Prostate gland (tissue), 2 donors: ENCODE measurements around the gene EPHA2. TPM values are rescaled to one million over a fixed set of nuclear protein-coding genes. Genes with fewer than 3 reads are reported as not detected.
A peak's percentile ranks its signal among the peaks of the same experiment; 100 is the strongest.

Experiments
- DNase-seq: peaks from one replicate; pipeline ENCODE4 v3.0.0-alpha.2; 2019; ENCODE audit warnings: low spot score
- H3K27ac ChIP-seq, 2 donors: fragments of 200-600 bp; sonication (generic); 2 replicates each; pipeline ENCODE4 v1.5.1; 2017 to 2019
- H3K27me3 ChIP-seq: fragments of 200-600 bp; sonication (generic); replicated peaks from 2 replicates; pipeline ENCODE4 v1.5.1; 2019; ENCODE audit not compliant: insufficient read depth
- H3K36me3 ChIP-seq, 2 donors: fragments of 200-600 bp; sonication (generic); 1 replicate in 1 of 2; 2 replicates in 1 of 2; pipeline versions ENCODE4 v1.5.1 to v1.8.1; 2017 to 2019
- H3K4me1 ChIP-seq: fragments of 200-600 bp; sonication (generic); replicated peaks from 2 replicates; pipeline ENCODE4 v1.5.1; 2019
- H3K4me3 ChIP-seq, 2 donors: fragments of 200-600 bp; sonication (generic); 2 replicates each; pipeline ENCODE4 v1.5.1; 2017 to 2019
- H3K9me3 ChIP-seq: fragments of 200-600 bp; sonication (generic); 2 replicates; pipeline ENCODE4 v1.5.1; 2017
- POLR2A ChIP-seq: fragments of 450-650 bp; IDR thresholded peaks from one replicate; pipeline ENCODE4 v1.6.1; 2016; ENCODE audit warnings: antibody characterized with exemption, mild to moderate bottlenecking
- POLR2AphosphoS5 ChIP-seq: sonication (generic); formaldehyde crosslinking; IDR thresholded peaks from one replicate; pipeline ENCODE4 v1.6.1; 2017; ENCODE audit warnings: antibody characterized with exemption
- WGBS: methylation state at CpG from one replicate; pipeline ENCODE4 v1.1.5; 2018; 5-methylcytosine and 5-hydroxymethylcytosine counted together
- intact Hi-C: fragments of 100-400 bp; cut with DNase I; formaldehyde crosslinking; loops from one replicate; pipeline ENCODE4 v1.14.2; 2022
- total RNA-seq, 2 donors: library from RNA; depleted of rRNA; stranded (reverse); fragments of >200 nt; gene quantifications; one replicate each; pipeline ENCODE4 v1.1.0, GENCODE V29; 2016
- TF ChIP-seq, protein P1 (sequence below), 4 experiments: fragments of 200-600 bp in 2 of 4; fragments of 450-650 bp in 2 of 4; sonication (generic) in 2 of 4; IDR thresholded peaks; 1 replicate in 3 of 4; 2 replicates in 1 of 4; pipeline ENCODE4 v1.5.1; 2016 to 2019; ENCODE audit warnings: antibody characterized with exemption in 4 of 4, mild to moderate bottlenecking in 2 of 4, moderate library complexity in 2 of 4

EPHA2 gene
- total RNA-seq, 2 donors from 2014 or later = 14.8 to 17.7 TPM

DNA sequence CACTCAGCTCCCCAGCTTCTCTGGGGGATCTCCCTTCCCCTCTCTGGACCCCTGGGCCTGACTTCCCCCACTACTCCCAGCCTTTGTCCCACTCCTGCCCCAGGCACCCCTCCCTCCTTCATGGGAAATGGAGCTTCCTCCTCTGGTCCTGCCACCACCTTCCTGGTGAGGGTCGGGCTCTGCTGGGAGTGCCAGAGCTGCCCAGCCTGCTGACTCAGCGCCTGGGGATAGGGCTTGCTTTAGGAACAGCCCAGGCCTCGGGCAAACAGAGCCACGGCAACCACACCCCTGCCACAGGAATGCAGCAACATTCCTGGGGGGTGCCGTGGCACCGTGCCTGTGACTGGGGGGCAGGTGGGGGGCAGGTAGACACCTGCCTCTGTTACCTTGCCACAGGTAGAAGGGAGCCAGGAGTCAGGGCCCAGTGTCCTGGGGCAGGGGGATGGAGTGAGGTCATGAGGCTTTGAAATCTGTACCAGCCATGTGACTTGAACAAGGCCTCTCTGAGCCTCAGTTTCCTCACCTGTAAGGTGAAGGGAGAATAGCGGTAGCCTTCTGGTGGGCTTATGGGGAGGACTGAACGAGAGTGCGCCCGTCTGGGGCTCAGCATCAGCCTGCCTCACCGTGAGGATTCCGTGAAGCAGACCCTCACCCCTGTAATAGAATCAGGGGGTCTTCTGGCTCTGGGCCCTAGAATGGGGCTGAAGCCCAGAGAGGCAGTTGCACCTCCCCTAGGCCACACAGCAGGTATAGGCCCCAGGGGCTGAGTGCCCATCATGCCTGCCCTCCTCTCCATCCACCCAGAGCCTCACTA is 17.8 kb upstream of the EPHA2 start:
- 41% methylated on average over 10 of the region's 12 CpGs for WGBS
- Histone ChIP-seq H3K36me3 (no peaks in the 10 kb centered on the region), H3K27ac (peak overlapping the region; percentile 58 to 79), H3K9me3 (no peaks in the 10 kb centered on the region), H3K27me3 (no peaks in the 10 kb centered on the region), H3K4me1 (peaks cover 16% of the 10 kb centered on the region), H3K4me3 (no peak overlapping the region)
- DNase-seq = peak; percentile 72
- intact Hi-C loops = no loop called here
- TF ChIP-seq, protein P1, sequence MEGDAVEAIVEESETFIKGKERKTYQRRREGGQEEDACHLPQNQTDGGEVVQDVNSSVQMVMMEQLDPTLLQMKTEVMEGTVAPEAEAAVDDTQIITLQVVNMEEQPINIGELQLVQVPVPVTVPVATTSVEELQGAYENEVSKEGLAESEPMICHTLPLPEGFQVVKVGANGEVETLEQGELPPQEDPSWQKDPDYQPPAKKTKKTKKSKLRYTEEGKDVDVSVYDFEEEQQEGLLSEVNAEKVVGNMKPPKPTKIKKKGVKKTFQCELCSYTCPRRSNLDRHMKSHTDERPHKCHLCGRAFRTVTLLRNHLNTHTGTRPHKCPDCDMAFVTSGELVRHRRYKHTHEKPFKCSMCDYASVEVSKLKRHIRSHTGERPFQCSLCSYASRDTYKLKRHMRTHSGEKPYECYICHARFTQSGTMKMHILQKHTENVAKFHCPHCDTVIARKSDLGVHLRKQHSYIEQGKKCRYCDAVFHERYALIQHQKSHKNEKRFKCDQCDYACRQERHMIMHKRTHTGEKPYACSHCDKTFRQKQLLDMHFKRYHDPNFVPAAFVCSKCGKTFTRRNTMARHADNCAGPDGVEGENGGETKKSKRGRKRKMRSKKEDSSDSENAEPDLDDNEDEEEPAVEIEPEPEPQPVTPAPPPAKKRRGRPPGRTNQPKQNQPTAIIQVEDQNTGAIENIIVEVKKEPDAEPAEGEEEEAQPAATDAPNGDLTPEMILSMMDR (IDR thresholded peaks at IDR 0.05) = no peak
- TF ChIP-seq POLR2AphosphoS5 = peak; percentile 39
- TF ChIP-seq POLR2A = peak; percentile 23

DNA sequence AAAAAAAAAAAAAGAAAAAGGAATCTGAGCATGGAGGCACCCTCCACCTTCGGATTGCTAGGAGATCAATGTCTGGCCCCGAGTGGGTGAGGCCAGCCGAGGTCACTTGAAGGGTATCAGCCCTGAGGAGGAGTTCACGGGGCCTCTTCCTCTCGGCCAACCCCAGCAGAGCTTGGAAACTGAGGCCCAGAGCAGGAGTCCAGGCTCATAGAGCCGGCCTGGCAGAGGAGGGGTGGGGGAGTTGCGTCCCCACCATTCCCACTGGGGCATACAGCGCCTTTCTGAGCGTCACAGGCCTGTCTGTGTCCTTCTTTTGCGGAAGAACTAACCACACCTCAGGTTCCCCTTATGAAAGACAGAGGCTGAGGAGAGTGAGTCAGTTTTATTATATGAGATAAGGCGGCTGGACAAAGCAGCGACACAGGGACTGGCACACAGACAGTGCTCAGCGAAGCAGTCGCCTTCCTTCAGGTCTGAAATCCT is 17.1 kb upstream of the EPHA2 start:
- DNase-seq = no peak
- H3K9me3 ChIP-seq = no peaks in the 10 kb centered on the region
- no peaks in the 10 kb centered on the region for H3K27me3 ChIP-seq
- peak overlapping the region; percentile 58 to 79 for H3K27ac ChIP-seq
- H3K36me3 ChIP-seq = no peaks in the 10 kb centered on the region
- TF ChIP-seq, protein P1 (IDR thresholded peaks at IDR 0.05) = no peak
- peak; percentile 28 for TF ChIP-seq POLR2A
- no peak overlapping the region for H3K4me3 ChIP-seq
- H3K4me1 ChIP-seq = peaks cover 15% of the 10 kb centered on the region
- 55% methylated on average over 14 of the region's 14 CpGs for WGBS
- intact Hi-C loops = no loop called here

DNA sequence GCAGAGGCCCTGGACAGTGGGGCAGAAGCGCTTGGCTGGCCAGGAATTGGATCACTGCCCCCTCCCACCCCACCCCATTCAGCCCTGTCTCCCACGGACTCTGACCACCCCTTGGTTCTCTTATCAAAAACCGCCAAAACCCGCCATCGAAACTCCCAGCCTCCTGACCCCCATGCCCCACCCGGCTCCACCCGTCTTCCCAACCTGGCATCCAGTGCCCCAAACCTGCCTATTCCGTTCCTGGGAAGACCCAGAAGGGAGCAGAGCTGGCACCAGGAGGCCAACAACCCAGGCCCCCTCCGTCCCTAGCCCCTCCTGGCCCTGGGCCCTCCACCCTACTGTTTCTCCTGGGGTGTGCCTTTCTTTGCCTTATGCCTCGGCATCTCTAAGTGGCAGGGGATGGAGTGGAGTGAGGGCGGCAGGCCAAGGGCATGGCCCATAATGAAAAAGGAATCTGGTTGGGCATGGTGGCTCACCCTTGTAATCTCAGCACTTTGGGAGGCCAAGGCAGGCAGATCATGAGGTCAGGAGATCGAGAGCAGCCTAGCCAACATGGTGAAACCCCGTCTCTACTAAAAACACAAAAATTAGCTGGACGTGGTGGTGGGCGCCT is 16.5 kb upstream of the EPHA2 start:
- H3K27me3 ChIP-seq = no peaks in the 10 kb centered on the region
- no peaks in the 10 kb centered on the region for H3K36me3 ChIP-seq
- TF ChIP-seq, protein P1 (IDR thresholded peaks at IDR 0.05) = no peak
- TF ChIP-seq POLR2A (no peak), POLR2AphosphoS5 (no peak)
- no peak overlapping the region for H3K27ac ChIP-seq
- WGBS = 94% methylated on average over 15 of the region's 15 CpGs
- intact Hi-C loops = no loop called here
- DNase-seq = no peak
- H3K4me1 ChIP-seq = peaks cover 15% of the 10 kb centered on the region
- H3K9me3 ChIP-seq = no peaks in the 10 kb centered on the region
- H3K4me3 ChIP-seq = no peak overlapping the region

DNA sequence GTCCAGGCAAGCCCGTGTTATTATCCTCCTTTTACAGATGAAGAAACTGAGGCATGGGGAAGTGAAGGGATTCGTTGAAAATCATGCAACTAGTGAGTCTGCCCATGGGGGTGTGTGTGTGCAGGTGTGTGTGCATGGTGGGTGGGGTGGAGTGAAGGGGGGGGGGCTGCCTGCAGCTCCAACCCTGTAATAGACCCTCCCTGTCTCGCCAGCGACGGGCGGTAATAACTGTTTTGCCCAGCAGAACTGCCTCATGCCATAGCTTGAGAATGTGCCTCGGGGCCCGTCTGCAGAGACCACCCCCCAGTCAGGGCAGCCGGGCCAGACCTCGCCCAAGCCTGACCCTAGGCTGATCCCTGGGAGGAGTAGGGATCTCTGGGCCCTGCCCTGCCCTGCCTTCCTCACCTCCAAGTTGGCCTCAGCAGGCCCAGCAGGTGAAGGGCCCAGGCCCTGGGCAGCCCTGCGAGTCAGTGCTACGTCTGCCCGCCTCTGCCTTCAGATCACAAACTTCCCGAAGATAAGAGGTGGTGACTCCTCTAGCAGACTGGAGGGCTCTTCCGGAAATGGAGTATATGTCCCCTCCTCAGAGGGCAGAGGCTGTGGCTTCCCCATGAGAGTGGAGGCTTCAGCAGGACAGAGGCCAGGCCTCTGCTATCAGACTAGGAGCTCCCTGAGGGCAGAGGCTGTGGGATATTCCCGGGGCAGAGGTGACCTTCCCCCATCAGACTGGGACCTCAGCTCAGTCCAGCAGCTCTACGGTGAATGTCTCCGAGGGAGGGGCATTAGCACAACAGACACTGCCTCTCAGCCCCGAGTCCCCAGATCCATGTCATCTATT is 15.7 kb upstream of the EPHA2 start:
- WGBS = 83% methylated on average over 19 of the region's 19 CpGs
- Histone ChIP-seq H3K9me3 (no peaks in the 10 kb centered on the region), H3K27me3 (no peaks in the 10 kb centered on the region), H3K4me3 (no peak overlapping the region), H3K4me1 (peaks cover 15% of the 10 kb centered on the region), H3K36me3 (no peaks in the 10 kb centered on the region), H3K27ac (no peak overlapping the region)
- no peak for DNase-seq
- intact Hi-C loops = no loop called here
- TF ChIP-seq, protein P1 (IDR thresholded peaks at IDR 0.05) = no peak
- no peak for TF ChIP-seq POLR2A
- TF ChIP-seq POLR2AphosphoS5 = no peak
